SU-DHL-6 (cell line): ENCODE data around the gene CAPN14.

Source experiments
- H2AFZ ChIP-seq: fragments of 200-600 bp; sonication (generic); 2 replicates; pipeline ENCODE4 v1.6.1; 2014; ENCODE audit warnings: low read depth, mild to moderate bottlenecking, moderate library complexity, mixed read lengths, antibody characterized with exemption, low read length; ENCODE audit not compliant: severe bottlenecking
- H3F3A ChIP-seq: fragments of 200-600 bp; shearing (Covaris generic); 2 replicates; pipeline ENCODE4 v1.6.0; 2016; ENCODE audit warnings: antibody characterized with exemption, mild to moderate bottlenecking; ENCODE audit not compliant: insufficient read depth
- H3K27ac ChIP-seq: fragments of 200-600 bp; sonication (generic); 2 replicates; pipeline ENCODE4 v1.5.1; 2016; ENCODE audit warnings: low read depth, mild to moderate bottlenecking, low read length, moderate library complexity, mixed read lengths
- H3K27me3 ChIP-seq: fragments of 200-600 bp; sonication (generic), shearing (Covaris generic); 2 replicates; pipeline ENCODE4 v1.6.0; 2014; ENCODE audit warnings: mild to moderate bottlenecking, low read length
- H3K36me3 ChIP-seq: fragments of 200-600 bp; sonication (generic); 2 replicates; pipeline ENCODE4 v1.6.1; 2014; ENCODE audit warnings: mild to moderate bottlenecking, low read length, mixed read lengths
- H3K4me2 ChIP-seq: fragments of 300-600, 200-600 bp; shearing (Covaris generic), sonication (generic); 2 replicates; pipeline ENCODE4 v1.6.0; 2014; ENCODE audit warnings: low read length, low read depth, mild to moderate bottlenecking; ENCODE audit not compliant: poor library complexity, severe bottlenecking
- H3K4me3 ChIP-seq: fragments of 200-600 bp; sonication (generic); 2 replicates; pipeline ENCODE4 v1.5.1; 2014; ENCODE audit warnings: antibody characterized with exemption, low read length, mild to moderate bottlenecking, mixed read lengths; ENCODE audit not compliant: insufficient read depth, poor library complexity, severe bottlenecking
- H3K79me2 ChIP-seq: fragments of 200-600 bp; sonication (generic); 2 replicates; pipeline ENCODE4 v1.6.1; 2014; ENCODE audit warnings: mild to moderate bottlenecking, low read length, moderate library complexity; ENCODE audit not compliant: insufficient read depth
- H3K9ac ChIP-seq: fragments of 200-600 bp; sonication (generic); 2 replicates; pipeline ENCODE4 v1.7.0; 2014; ENCODE audit warnings: mild to moderate bottlenecking, low read length
- H3K9me2 ChIP-seq: fragments of 200-600 bp; sonication (generic); replicated peaks from 2 replicates; pipeline ENCODE4 v1.6.1; 2014; ENCODE audit warnings: low read length; ENCODE audit not compliant: insufficient read depth
- H3K9me3 ChIP-seq: fragments of 200-600 bp; sonication (generic); 2 replicates; pipeline ENCODE4 v1.6.1; 2014; ENCODE audit warnings: low read length, mixed read lengths; ENCODE audit not compliant: insufficient read depth
- H4K20me1 ChIP-seq: fragments of 200-600 bp; sonication (generic); 2 replicates; pipeline ENCODE4 v1.6.1; 2014; ENCODE audit warnings: low read depth, mild to moderate bottlenecking, antibody characterized with exemption, low read length, moderate library complexity, mixed read lengths
- CTCF ChIP-seq: fragments of 200-600 bp; sonication (generic); IDR thresholded peaks from one replicate; pipeline ENCODE4 v1.5.1; 2017; ENCODE audit warnings: antibody characterized with exemption, mild to moderate bottlenecking, low read length, moderate library complexity; ENCODE audit not compliant: insufficient read depth, poor library complexity, severe bottlenecking
- EZH2phosphoT487 ChIP-seq: fragments of 200-600 bp; sonication (generic), shearing (Covaris generic); conservative IDR thresholded peaks from 2 replicates; pipeline ENCODE4 v1.6.1; 2018; ENCODE audit warnings: mild to moderate bottlenecking, antibody characterized with exemption, low read length, moderate library complexity, mixed read lengths

Gene CAPN14

GRCh38 chr2:31207790-31208189 lies 9.5 kb downstream of the CAPN14 start:
- H3K27me3 ChIP-seq: no peaks in the 10 kb centered on the region
- H3K9me3 ChIP-seq: no peaks in the 10 kb centered on the region
- no peaks in the 10 kb centered on the region for H4K20me1 ChIP-seq
- no peaks in the 10 kb centered on the region for H3K9me2 ChIP-seq
- no peak overlapping the region for H3K4me3 ChIP-seq
- H3K9ac ChIP-seq: no peak overlapping the region
- no peak for TF ChIP-seq EZH2phosphoT487
- no peak for TF ChIP-seq CTCF
- no peak overlapping the region for H2AFZ ChIP-seq
- no peaks in the 10 kb centered on the region for H3F3A ChIP-seq
- H3K79me2 ChIP-seq: no peaks in the 10 kb centered on the region
- no peaks in the 10 kb centered on the region for H3K36me3 ChIP-seq
- no peak overlapping the region for H3K27ac ChIP-seq
- no peak overlapping the region for H3K4me2 ChIP-seq

- Histone ChIP-seq H3K4me2 (no peak overlapping the region), H3K9me3 (no peaks in the 10 kb centered on the region), H3F3A (no peaks in the 10 kb centered on the region), H2AFZ (no peak overlapping the region), H3K27ac (no peak overlapping the region), H3K36me3 (no peaks in the 10 kb centered on the region), H3K79me2 (no peaks in the 10 kb centered on the region), H3K4me3 (no peak overlapping the region), H3K27me3 (no peaks in the 10 kb centered on the region), H3K9ac (no peak overlapping the region), H4K20me1 (no peaks in the 10 kb centered on the region), H3K9me2 (no peaks in the 10 kb centered on the region)
- TF ChIP-seq CTCF: no peak
- no peak for TF ChIP-seq EZH2phosphoT487
Measured at GRCh38 chr2:31205613-31206012, 11.7 kb downstream of the CAPN14 start.

GRCh38 chr2:31205186-31205585 lies 12.1 kb downstream of the CAPN14 start:
- H3K4me2 ChIP-seq: no peak overlapping the region
- TF ChIP-seq CTCF (no peak), EZH2phosphoT487 (no peak)
- no peaks in the 10 kb centered on the region for H3K9me2 ChIP-seq
- no peaks in the 10 kb centered on the region for H3K9me3 ChIP-seq
- H3K36me3 ChIP-seq: no peaks in the 10 kb centered on the region
- no peaks in the 10 kb centered on the region for H4K20me1 ChIP-seq
- H3K4me3 ChIP-seq: no peak overlapping the region
- H2AFZ ChIP-seq: no peak overlapping the region
- no peak overlapping the region for H3K27ac ChIP-seq
- no peaks in the 10 kb centered on the region for H3K79me2 ChIP-seq
- no peak overlapping the region for H3K9ac ChIP-seq
- no peaks in the 10 kb centered on the region for H3F3A ChIP-seq
- H3K27me3 ChIP-seq: no peaks in the 10 kb centered on the region
